ENCODE results near the gene PARD3.
"Not testable (repeated sequence)": the region's sequence is repeated elsewhere in the genome, so short reads cannot be mapped to it uniquely, and the experiment has no call there.

PARD3 gene

GRCh38 chr10:34715511-34716187 lies 99.4 kb downstream of the PARD3 start:
- H3K4me3 ChIP-seq (ENCODE audit: low read depth, low read length) = no peak overlapping the region
- DNase-seq (ENCODE audit: low read depth) = no peak
- TF ChIP-seq, protein P1, sequence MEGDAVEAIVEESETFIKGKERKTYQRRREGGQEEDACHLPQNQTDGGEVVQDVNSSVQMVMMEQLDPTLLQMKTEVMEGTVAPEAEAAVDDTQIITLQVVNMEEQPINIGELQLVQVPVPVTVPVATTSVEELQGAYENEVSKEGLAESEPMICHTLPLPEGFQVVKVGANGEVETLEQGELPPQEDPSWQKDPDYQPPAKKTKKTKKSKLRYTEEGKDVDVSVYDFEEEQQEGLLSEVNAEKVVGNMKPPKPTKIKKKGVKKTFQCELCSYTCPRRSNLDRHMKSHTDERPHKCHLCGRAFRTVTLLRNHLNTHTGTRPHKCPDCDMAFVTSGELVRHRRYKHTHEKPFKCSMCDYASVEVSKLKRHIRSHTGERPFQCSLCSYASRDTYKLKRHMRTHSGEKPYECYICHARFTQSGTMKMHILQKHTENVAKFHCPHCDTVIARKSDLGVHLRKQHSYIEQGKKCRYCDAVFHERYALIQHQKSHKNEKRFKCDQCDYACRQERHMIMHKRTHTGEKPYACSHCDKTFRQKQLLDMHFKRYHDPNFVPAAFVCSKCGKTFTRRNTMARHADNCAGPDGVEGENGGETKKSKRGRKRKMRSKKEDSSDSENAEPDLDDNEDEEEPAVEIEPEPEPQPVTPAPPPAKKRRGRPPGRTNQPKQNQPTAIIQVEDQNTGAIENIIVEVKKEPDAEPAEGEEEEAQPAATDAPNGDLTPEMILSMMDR (IDR thresholded peaks at IDR 0.05; ENCODE audit: insufficient read depth, low read depth, low read length, missing control alignments) = no peak

GRCh38 chr10:34713875-34714274 lies 101.2 kb downstream of the PARD3 start:
- H3K4me3 ChIP-seq (ENCODE audit: low read depth, low read length) = no peak overlapping the region
- no peak for DNase-seq (ENCODE audit: low read depth)
- TF ChIP-seq, protein P1 (IDR thresholded peaks at IDR 0.05; ENCODE audit: insufficient read depth, low read depth, low read length, missing control alignments) = no peak

DNA sequence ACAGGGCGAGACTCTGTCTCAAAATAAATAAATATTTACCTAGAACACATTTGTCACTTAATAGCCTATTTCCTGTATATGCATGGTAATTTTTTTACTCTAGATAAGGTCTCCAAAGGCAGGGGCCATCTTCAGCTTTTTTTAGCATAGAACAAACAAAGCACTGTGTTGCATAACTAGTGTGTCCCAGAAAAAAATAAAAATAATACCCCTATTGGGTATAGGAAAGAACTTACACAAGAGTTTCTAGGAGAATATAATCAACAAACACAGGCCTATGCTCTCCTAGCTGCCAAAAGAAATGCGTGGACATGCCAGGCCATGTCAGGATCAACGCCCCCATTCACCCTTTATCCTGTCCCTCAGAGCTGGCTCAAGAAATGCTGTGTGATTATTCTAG lies 103.6 kb downstream of the PARD3 start:
- TF ChIP-seq, protein P1 (IDR thresholded peaks at IDR 0.05; ENCODE audit: insufficient read depth, low read depth, low read length, missing control alignments) = no peak
- no peak for DNase-seq (ENCODE audit: low read depth)
- no peak overlapping the region for H3K4me3 ChIP-seq (ENCODE audit: low read depth, low read length)

- H3K4me3 ChIP-seq (ENCODE audit: low read depth, low read length) = no peak overlapping the region
- TF ChIP-seq, protein P1 (IDR thresholded peaks at IDR 0.05; ENCODE audit: insufficient read depth, low read depth, low read length, missing control alignments) = no peak
- DNase-seq (ENCODE audit: low read depth) = no peak
Measured at GRCh38 chr10:34710391-34710751, 104.7 kb downstream of the PARD3 start.

GRCh38 chr10:34709637-34710390 lies 105.3 kb downstream of the PARD3 start:
- TF ChIP-seq, protein P1 (IDR thresholded peaks at IDR 0.05; ENCODE audit: insufficient read depth, low read depth, low read length, missing control alignments) = no peak
- no peak overlapping the region for H3K4me3 ChIP-seq (ENCODE audit: low read depth, low read length)
- DNase-seq (ENCODE audit: low read depth) = no peak

DNA sequence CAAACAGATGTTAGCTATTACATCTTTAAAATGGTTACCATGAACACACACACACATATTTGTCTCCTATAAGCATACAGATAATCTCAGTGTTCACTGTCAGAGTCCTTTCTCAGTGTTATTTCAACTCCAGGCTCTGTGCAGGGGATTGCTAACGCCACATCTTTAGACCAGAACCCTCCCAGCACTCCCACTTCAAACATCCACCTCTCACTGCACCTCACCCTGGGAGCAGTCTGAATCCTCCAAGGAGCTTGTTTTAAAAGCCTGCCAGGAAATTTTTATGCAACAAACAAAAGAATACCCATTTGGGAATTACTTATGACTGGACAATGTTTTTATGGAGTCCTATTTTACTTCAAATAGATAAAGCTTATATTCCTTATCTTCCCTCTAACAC lies 107.4 kb downstream of the PARD3 start:
- no peak for DNase-seq (ENCODE audit: low read depth)
- TF ChIP-seq, protein P1 (IDR thresholded peaks at IDR 0.05; ENCODE audit: insufficient read depth, low read depth, low read length, missing control alignments) = no peak
- no peak overlapping the region for H3K4me3 ChIP-seq (ENCODE audit: low read depth, low read length)

GRCh38 chr10:34706992-34707391 lies 108.1 kb downstream of the PARD3 start:
- not testable (repeated sequence) for H3K4me3 ChIP-seq (ENCODE audit: low read depth, low read length); DNase-seq (ENCODE audit: low read depth)
